T47D (cell line): ENCODE data around the gene FYTTD1.
A peak's percentile ranks its signal among the peaks of the same experiment; 100 is the strongest.

Experiments used
- DNase-seq, 2 experiments: peaks; one replicate each; pipeline versions ENCODE4 v3.0.0 to v3.0.0-alpha.2; 2011 to 2012; ENCODE audit warnings: low read depth in 1 of 2, low spot score in 1 of 2
- JUND ChIP-seq: IDR thresholded peaks from 2 replicates; pipeline ENCODE4 v1.6.1; 2012; ENCODE audit warnings: low read depth
- in situ Hi-C: cut with HindIII; loops from 2 replicates; pipeline ENCODE4 v1.10.0; 2016; ENCODE audit warnings: low sequenced_read_pairs, low pct_unique_long_range_greater_than_20kb

The FYTTD1 gene

GRCh38 chr3:197748597-197749314 lies 927 bp upstream of the FYTTD1 start:
- TF ChIP-seq JUND = no peak
- DNase-seq = no peak
- in situ Hi-C loops = no loop called here

GRCh38 chr3:197749315-197749600 lies 425 bp upstream of the FYTTD1 start:
- DNase-seq = peak; percentile 63 to 79
- no peak for TF ChIP-seq JUND
- in situ Hi-C loops = no loop called here

- in situ Hi-C loops = no loop called here
- peak; percentile 84 to 90 for DNase-seq
- TF ChIP-seq JUND = no peak
These were observed 731 bp downstream of the FYTTD1 start for GRCh38 chr3:197750396-197750831.

GRCh38 chr3:197750858-197751737 lies 1.4 kb downstream of the FYTTD1 start:
- peak; percentile 56 to 59 for DNase-seq
- in situ Hi-C loops = no loop called here
- no peak for TF ChIP-seq JUND

GRCh38 chr3:197752107-197752506 lies 2.4 kb downstream of the FYTTD1 start:
- in situ Hi-C loops = no loop called here
- no peak for DNase-seq
- TF ChIP-seq JUND = no peak

GRCh38 chr3:197753263-197753662 lies 3.6 kb downstream of the FYTTD1 start:
- in situ Hi-C loops = no loop called here
- peak in 1 of 2 experiments; percentile 38 for DNase-seq
- no peak for TF ChIP-seq JUND

GRCh38 chr3:197756704-197757103 lies 7.0 kb downstream of the FYTTD1 start:
- in situ Hi-C loops = no loop called here
- DNase-seq = no peak
- no peak for TF ChIP-seq JUND

GRCh38 chr3:197758512-197758911 lies 8.8 kb downstream of the FYTTD1 start:
- in situ Hi-C loops = no loop called here
- TF ChIP-seq JUND = no peak
- DNase-seq = no peak

GRCh38 chr3:197761784-197762183 lies 12.1 kb downstream of the FYTTD1 start:
- TF ChIP-seq JUND = no peak
- in situ Hi-C loops = no loop called here
- DNase-seq = no peak

GRCh38 chr3:197775317-197775716 lies 25.6 kb downstream of the FYTTD1 start:
- no peak for DNase-seq
- TF ChIP-seq JUND = no peak
- in situ Hi-C loops = no loop called here

- no peak for DNase-seq
- in situ Hi-C loops = no loop called here
- no peak for TF ChIP-seq JUND
These were observed 32.5 kb downstream of the FYTTD1 start for GRCh38 chr3:197782230-197782629.

- DNase-seq = no peak
- no peak for TF ChIP-seq JUND
- in situ Hi-C loops = no loop called here
These were observed 34.4 kb downstream of the FYTTD1 start for GRCh38 chr3:197784019-197784585.

GRCh38 chr3:197787412-197787811 lies 37.7 kb downstream of the FYTTD1 start:
- in situ Hi-C loops = no loop called here
- no peak for TF ChIP-seq JUND
- peak; percentile 54 to 87 for DNase-seq
